Measurements from ENCODE around the gene CCDC82.
"Not testable (repeated sequence)": the region's sequence is repeated elsewhere in the genome, so short reads cannot be mapped to it uniquely, and the experiment has no call there.

The CCDC82 gene

DNA sequence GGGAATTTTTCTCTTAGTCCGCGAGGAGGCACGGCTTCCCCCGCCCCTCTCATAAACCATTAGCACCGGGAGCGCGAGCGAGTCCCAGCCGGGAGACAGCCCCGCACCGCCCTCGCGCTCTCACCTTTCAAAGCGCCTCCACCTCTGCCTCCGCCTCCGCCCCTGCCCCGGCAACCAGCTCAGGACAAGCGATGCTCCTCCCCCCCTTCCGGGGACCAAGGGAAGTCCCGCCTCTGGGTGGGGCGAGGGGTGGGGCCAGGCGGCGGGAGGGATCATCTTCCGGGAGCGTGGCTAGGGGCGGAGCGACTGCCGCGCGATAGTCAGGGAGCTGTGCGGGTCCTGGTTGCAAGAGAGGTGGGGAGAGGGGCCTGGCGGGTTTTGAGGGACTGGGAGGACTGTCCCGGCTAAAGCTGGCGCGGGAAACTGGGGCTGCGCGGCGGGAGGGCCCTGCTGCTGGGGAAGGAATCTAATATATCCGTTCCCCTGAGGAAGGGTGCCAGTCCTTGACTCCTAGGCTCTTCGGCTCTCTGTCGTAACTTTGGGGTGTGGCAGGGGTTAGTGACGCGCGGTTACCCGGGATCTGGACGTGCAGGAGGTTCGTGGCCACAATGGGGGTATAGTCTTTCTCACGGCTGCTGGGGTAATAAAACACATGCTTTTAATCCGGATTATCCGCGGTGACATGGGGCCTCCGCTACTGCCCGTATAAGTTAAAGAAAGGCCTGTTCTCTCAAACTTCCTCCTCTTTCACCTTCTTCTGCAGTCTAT lies at the start of gene CCDC82, which contains the start of gene JRKL:
Gene CCDC82, minus strand, starts transcription at position 193 of the 768 bp plus-strand sequence. CDS start 5,165 bp downstream, outside the sequence.
Gene JRKL, plus strand, starts transcription at position 294 of the 768 bp plus-strand sequence. CDS start 637 bp downstream, outside the sequence.
- peak; percentile 91 for DNase-seq (ENCODE audit: low read depth)

DNA sequence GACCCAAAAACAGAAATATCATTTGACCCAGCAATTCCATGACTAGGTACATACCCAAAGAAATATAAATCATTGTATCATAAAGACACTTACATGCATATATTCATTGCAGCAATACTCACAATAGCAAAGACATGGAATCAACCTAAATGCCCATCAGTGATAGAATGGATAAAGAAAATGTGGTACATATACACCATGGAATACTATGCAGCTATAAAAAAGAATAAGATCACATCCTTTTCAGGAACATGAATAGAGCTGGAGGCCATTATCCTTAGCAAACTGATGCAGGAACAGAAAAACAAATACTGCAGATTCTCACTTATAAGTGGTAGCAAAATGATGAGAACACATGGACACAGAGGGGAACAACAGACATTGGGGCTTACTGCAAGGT lies 42.9 kb upstream of the CCDC82 start:
- not testable (repeated sequence) for DNase-seq (ENCODE audit: low read depth)

DNA sequence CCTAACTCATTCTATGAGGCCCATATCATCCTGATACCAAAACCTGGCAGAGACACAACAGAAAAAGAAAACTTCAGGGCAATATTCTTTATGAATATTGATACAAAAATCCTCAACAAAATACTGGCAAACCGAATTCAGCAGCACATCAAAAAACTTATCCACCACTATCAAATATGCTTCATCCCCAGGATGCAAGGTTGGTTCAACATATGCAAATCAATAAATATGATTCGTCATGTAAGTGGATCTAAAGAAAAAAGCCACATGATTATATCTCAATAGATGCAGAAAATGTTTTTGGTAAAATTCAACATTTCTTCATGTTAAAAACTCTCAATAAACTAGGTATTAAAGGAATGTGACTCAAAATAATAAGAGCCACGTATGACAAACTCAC lies 41.0 kb upstream of the CCDC82 start:
- no peak for DNase-seq (ENCODE audit: low read depth)

DNA sequence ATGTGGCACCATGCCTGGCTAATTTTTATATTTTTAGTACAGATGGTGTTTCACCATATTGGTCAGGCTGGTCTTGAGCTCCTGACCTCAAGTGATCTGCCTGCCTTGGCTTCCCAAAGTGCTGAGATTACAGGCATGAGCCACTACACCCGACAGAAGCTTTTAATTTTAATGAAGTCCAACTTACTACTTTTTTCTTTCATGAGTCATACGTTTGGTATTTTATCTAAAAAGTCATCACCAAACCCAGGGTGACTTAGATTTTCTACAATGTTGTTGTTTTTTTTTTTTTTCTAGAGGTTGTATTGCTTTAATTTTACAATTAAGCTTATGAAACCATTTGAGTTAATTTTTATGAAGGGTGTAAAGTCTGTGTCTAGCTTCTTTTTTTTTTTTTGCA lies 35.0 kb upstream of the CCDC82 start:
- peak; percentile 28 for DNase-seq (ENCODE audit: low read depth)

DNA sequence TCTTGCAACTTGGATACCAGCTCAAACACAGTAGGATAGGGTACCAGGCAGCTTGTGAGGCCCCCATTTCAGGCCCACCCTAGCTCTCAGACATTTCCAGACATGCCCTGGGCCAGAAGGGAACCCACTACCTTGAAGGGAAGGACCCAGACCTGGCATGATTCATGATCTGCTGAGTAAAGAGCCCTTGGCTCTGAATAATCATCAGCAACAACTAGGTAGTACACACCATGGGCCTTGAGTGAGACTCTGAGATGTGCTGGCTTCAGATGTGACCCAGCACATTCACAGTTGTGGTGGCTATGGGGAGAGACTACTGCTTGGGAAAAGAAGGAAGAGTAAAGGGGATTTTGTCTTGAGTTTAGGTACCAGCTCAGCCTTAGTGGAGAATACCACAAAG lies 23.7 kb upstream of the CCDC82 start:
- no peak for DNase-seq (ENCODE audit: low read depth)

DNA sequence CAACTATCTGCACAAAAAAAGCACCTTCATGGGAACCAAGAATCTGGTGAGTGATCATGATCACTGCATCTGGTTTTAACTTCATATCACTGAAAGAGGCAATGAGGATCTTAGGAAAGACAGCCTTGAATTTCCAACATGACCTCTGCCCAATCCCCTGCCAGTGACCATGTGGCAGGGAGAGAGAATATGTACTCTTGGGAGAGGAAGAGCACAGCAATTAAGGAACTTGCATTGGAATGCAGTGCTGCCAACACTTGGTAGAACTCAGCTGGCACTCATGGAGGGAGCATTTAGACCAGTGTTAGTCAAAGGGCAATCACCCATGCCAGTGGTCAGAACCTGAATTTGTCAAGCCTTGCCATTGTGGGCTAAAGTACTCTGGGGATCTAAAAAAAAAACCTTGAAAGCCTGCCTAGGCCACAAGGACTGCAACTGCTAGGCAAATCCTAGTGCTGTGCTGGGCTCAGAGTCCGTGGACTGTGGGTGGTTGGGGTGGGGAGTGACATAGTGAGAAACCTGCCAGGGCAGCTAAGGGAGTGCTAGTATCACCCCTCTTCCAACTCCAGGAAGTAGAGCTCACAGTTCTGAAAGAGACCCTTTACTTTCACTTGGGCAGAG lies 23.2 kb upstream of the CCDC82 start:
- DNase-seq (ENCODE audit: low read depth), result no peak

DNA sequence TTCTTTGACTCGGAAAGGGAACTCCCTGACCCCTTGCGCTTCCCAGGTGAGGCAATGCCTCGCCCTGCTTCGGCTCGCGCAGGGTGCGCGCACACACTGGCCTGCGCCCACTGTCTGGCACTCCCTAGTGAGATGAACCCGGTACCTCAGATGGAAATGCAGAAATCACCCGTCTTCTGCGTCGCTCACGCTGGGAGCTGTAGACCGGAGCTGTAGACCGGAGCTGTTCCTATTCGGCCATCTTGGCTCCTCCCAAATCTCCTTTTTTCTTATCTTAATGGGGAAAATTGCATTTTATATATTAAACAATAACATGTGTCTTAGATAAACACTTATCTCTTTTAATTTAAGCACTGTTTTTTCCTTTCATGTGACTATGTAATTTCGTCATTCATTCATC lies 21.7 kb upstream of the CCDC82 start:
- DNase-seq (ENCODE audit: low read depth), result not testable (repeated sequence)

DNA sequence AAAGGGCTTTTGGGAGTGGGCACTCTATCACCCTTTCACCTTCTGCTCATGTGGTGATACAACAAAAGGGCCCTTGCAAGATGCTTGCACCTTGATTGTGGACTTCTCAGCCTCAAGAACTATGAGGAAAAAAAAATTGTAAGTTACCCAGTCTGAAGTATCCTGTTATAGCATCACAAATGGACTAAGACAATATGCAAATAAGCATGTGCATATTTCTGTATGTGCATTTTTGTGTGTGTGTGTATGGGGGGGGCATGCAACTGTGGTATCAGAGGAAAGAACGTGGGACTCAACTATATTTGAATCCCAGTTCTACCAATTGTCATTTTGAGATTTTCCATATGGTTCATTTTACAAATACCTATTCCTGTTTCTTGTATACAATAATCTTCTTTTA lies 11.0 kb upstream of the CCDC82 start:
- no peak for DNase-seq (ENCODE audit: low read depth)

DNA sequence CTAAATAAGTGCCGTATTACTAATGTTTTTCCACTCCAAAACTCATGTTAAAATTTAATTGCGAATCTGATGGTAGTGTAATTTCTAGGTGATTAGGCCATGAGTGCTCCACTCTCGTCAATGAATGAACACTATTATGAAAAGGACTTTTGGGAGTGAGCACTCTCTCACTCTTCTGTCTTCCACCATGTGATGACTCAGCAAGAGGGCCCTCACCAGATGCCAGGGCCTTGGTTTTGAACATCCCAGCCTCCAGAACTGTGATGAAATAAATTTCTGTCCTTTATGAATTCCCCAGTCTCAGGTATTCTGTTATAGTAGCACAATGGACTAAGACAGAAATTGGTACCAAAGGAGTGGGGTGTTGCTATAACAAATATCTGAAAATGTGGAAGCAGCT lies 8.2 kb upstream of the CCDC82 start:
- no peak for DNase-seq (ENCODE audit: low read depth)

DNA sequence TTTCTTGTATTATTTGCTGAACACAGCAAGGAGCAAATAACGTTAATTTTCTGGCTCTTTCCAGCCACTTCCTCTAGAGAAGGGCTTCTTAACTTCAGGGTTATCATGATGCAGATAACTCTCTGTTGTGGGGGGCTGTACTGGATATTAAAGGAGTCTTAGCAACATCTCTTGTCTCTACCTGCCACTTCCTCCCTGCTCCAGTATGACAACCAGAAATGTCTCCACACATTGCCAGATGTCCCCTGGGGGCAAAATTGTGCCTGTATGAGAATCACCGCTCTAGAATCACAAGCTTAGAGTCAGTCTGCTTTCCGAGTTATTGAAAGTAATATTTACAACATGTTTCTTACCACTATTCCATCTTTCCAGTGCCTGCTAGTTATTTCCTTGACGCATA lies 6.9 kb upstream of the CCDC82 start:
- DNase-seq (ENCODE audit: low read depth), result no peak

DNA sequence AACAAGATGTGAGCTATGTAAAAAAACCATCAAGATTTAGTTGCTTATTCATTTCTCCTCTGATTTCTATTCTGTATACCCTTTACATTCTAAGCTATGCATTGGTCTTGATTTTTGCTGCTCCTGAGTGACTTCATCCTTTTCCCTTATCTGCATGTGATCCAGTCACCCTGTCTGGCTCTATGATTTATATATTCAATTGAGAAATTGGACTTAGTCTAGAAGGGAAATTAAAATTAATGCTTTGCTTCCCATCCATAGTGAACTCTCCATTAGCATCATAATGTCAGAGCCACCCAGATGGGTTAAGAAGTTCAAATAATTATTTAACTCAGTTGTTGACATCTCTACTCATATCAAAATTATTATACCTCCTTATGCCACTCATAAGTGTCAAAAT lies 5.1 kb upstream of the CCDC82 start:
- DNase-seq (ENCODE audit: low read depth), result no peak

DNA sequence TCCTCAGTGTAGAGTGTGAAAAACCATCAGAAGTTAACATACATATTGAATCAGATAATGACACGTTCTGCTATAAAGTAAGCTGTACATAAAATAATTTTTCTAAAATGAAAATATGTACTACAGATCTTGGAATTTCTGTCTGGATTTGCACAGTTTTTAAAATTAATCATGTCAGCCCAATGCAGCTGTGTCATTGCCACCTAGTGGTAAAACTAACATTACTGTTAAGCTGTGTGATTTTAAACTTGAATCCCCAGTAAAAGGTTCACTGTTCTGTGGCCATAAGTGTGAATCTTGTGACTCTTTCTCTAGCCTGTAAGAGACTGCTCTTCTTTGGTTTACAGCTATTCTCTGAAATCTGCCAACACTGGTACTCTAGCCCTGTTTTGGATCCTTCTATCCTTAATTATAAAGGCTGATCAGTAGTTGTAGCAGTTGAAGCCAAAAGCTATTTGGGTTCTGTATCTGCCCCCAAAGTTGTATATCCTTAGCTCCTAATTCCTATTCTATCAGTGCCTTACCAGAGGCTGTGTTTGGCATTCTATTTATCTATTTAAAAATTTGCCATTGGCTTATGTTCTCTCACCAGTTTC lies 4.1 kb upstream of the CCDC82 start:
- peak; percentile 31 for DNase-seq (ENCODE audit: low read depth)

DNA sequence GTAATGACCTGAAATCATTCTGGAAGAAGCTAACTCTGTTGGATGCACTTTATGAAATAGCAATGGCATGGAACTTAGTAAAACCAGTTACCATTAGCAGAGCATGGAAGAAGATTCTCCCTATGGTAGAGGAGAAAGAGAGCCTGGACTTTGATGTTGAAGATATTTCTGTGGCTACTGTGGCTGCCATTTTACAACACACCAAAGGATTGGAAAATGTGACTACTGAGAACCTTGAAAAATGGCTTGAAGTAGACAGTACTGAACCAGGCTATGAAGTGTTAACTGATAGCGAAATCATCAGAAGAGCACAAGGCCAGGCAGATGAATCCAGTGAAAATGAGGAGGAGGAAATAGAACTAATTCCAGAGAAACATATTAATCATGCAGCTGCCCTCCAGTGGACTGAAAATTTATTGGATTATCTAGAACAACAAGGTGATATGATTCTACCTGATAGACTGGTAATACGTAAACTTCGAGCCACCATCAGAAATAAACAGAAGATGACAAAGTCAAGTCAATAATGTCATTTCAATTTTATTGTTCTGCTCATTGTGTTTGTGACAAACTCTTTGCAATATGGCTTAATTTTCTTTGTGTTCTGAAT lies 2.1 kb upstream of the CCDC82 start:
- no peak for DNase-seq (ENCODE audit: low read depth)

DNA sequence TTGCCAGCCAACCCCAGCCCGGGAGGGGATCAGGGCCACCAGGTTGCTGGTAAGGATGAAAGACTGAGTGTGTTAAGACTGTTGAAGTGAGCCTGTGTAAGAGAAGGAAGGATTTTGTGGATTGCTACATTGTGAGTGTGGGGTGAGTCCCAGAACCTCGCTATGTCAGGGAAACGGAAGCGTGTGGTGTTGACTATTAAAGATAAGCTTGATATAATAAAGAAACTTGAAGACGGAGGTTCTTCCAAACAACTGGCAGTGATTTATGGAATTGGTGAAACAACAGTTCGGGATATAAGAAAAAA lies 728 bp upstream of the CCDC82 start:
- peak; percentile 4 for DNase-seq (ENCODE audit: low read depth)

DNA sequence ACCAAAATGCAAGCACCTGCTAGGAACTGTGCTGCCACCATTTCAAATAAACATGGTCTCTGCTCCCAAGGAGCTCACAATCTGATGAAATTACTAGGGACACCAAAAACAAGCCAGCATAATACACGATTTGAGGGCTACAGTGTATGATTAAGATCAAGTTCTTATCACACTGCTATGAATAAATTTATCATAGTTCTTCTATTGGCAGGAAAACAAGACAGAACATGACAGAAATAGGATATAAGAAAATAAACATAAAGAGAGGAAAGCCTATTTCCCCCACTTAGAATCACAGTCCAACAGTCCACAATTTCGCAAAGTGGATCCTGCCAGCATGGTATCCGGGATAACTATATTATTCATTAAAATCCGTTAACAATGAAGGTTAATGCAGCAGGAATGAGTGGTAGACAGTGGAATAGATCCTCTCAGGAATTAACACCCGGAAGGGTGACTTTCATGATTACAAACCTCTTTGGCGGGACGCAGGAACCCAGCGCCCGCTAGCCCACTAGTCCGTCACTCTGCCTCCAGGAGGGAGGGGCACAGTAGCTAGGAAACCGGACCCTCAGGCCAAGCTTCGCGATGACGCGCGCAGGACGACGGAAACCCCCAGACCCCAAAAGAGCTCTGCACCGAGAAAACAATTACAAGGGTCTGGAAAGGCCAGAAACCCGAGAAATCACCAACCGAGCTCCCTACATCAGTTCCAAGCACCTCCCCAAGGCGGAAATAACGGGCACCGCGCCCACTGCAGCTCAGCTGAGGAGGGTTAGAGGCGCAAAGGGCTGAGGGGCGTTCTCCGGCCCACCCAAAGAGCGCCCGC lies 607 bp downstream of the CCDC82 start:
- DNase-seq (ENCODE audit: low read depth), result peak; percentile 21

DNA sequence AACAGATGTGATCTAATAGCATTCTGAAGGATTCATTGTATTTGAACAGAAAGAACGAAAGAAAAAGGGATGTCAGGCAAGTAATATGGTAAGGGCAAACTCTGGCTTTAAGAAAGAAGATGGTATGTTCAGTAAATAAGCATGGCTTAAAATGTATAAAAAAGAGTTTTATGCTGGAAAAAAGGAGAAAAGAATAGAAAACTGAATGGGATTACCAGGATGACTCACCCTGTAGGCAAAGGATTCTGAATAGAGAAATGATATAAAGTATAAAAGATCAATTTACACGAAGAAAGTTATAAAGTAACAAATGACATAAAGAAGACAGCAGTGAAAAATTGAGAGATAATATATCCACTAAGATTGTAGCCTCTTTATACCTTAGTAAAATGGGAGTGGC lies 4.5 kb downstream of the CCDC82 start:
- no peak for DNase-seq (ENCODE audit: low read depth)

DNA sequence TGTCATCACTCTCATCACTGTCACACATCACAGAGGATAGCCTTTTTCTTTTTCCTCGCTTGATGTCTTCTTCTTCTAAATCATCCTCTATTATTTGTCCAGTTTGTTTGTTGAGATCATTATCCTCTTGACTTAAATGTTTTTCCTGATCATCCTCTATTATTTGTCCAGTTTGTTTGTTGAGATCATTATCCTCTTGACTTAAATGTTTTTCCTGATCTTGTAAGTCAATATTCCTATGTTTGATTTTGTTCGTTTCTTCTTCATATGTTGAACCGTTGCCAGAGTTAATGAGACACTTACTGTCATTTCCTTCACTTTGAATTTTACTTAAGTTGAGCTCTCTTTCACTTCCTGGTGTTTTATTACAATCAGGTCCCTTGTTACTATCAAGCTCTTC lies 5.6 kb downstream of the CCDC82 start:
- DNase-seq (ENCODE audit: low read depth), result no peak

DNA sequence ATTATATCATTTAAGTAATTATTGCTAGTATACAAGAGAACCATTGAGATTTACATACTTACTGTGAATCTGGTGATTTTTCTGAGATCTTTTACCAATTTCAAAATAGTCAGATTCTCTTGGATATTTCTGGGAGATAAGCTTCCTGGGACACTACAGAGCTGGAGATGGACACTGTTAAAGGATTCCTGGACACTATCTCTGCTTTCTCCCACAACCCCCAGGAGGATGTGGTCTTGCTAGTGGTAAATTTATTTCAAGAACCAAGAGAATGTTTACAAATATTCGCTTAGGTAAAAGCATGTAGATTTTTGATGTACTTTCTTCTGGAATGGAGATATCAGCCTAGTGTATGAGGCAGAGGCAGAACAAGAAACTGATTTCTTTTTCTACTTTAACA lies 12.9 kb downstream of the CCDC82 start:
- no peak for DNase-seq (ENCODE audit: low read depth)

DNA sequence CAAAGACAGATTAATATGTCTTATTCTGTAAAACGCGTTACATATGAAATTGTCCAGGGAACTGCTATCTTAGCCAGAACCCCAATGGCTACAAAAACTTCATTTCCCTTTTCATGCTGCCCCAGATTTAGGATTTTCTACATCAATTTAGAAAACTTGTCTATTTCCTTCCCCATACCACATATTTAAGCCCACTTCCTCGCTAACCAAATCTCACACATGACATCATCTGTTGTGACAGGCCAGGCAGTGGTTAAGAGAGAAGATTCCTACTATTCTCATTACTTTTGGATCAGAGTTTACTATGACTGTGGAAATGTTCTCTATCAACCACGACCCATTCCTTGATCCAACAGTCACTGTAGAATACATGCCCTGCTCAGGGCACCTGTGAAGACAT lies 15.9 kb downstream of the CCDC82 start:
- DNase-seq (ENCODE audit: low read depth), result no peak

DNA sequence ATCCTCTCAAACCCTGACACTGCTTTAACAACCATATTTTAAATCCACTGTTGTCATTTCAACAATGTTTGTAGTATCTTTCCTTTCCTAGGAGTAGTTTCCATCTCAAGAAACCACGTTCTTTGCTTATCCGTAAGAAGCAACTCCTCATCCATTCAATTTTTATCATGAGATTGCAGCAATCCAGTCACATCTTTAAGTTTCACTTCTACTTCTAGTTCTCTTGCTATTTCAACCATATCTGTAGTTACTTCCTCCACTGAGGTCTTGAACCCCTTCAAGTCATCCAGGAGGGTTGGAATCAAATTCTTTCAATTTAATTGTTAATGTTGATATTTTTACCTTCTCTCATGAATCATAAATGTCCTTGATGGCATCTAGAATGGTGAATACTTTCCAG lies 22.4 kb downstream of the CCDC82 start:
- DNase-seq (ENCODE audit: low read depth), result no peak

DNA sequence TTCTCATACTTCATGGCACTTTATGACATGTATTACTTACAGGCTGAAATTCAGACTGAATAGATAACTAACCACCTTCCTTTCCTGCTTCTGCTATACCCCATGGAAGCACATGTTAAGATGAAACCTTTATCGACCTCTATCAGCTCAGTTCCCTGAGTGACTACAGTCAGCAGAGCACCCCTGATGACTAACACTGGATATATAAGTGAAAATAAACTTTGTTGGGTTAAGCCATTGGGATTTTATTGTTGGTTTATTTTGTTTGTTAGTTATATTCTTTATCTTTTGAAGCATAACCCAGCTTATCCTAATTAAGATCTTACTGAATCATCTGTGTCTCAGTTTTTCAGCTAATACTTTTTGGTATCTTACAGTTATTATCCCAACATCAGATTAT lies 23.7 kb downstream of the CCDC82 start:
- DNase-seq (ENCODE audit: low read depth), result no peak

DNA sequence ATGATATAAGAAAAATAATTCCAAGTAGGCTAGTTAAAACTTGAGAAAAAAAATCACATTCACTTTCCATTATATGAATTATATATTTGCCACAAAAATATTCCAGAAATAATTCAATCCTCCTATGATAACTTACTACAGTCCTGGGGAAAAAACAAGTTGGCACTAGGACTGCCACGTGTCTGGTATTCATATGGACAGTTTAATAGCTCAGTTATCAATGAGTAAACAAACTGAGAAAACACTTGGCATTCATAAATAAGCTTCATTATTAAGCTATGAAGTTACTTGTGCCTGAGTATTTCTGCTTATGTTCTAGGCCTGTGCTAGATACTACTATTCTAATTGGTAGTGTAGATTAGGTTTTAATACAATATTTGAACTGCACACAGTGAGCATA lies 24.2 kb downstream of the CCDC82 start:
- no peak for DNase-seq (ENCODE audit: low read depth)

Data from stromal cell of bone marrow (primary cell).